Endothelial cell of umbilical vein (primary cell): Measurements from ENCODE around the gene CACNA1C.

Experiments used
- EZH2 ChIP-seq: IDR thresholded peaks from 2 replicates; pipeline ENCODE4 v1.6.1; 2012; ENCODE audit warnings: borderline replicate concordance, low read depth, mild to moderate bottlenecking, moderate library complexity, low read length, inconsistent platforms; ENCODE audit not compliant: severe bottlenecking
- POLR2AphosphoS5 ChIP-seq: IDR thresholded peaks from 2 replicates; pipeline ENCODE4 v1.6.1; 2012; ENCODE audit warnings: low read depth, mild to moderate bottlenecking, control low read depth, low read length, moderate library complexity; ENCODE audit not compliant: insufficient read depth
- TF ChIP-seq, protein P1 (sequence below), 2 donors: IDR thresholded peaks; 1 replicate in 1 of 2; 2 replicates in 1 of 2; pipeline ENCODE4 v1.5.1; 2011; ENCODE audit warnings: low read length in 2 of 2, mild to moderate bottlenecking in 2 of 2, moderate library complexity in 2 of 2, control low read depth in 1 of 2, inconsistent platforms in 1 of 2, low read depth in 1 of 2; ENCODE audit not compliant: insufficient read depth in 1 of 2; ENCODE audit errors: extremely low read depth in 1 of 2

DNA sequence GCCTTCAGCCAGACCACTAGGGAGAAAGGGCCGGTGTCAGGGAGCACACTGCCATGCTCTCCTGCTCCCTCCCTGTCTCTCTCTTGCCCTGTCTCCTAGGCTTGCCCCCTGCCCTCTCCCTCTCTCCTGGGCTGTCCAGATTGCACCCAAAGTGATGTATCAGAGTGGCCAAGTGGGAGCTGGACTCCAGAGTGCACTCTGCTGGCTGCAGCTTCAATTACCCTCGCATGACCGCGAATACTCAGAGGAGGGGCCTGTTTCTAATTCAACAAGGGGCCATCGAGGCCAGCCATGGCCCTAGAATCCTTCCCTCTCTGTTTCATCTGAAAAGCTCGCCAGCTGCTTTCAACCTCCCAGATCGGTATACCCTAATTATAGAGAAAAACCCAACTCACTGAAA is 535.6 kb downstream of the CACNA1C start:
- TF ChIP-seq, protein P1, sequence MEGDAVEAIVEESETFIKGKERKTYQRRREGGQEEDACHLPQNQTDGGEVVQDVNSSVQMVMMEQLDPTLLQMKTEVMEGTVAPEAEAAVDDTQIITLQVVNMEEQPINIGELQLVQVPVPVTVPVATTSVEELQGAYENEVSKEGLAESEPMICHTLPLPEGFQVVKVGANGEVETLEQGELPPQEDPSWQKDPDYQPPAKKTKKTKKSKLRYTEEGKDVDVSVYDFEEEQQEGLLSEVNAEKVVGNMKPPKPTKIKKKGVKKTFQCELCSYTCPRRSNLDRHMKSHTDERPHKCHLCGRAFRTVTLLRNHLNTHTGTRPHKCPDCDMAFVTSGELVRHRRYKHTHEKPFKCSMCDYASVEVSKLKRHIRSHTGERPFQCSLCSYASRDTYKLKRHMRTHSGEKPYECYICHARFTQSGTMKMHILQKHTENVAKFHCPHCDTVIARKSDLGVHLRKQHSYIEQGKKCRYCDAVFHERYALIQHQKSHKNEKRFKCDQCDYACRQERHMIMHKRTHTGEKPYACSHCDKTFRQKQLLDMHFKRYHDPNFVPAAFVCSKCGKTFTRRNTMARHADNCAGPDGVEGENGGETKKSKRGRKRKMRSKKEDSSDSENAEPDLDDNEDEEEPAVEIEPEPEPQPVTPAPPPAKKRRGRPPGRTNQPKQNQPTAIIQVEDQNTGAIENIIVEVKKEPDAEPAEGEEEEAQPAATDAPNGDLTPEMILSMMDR (IDR thresholded peaks at IDR 0.05; ENCODE audit: extremely low read depth in 1 of 2, insufficient read depth in 1 of 2, low read depth in 1 of 2, low read length in 2 of 2) = no peak
- TF ChIP-seq EZH2 (no peak), POLR2AphosphoS5 (no peak)
